Left hindlimb (tissue), 1 donor: ENCODE measurements around the gene ARMC6.

Source experiments
- DNase-seq: peaks from one replicate; pipeline ENCODE4 v3.0.0-alpha.2; 2018

ARMC6 gene

GRCh38 chr19:19055701-19056100 is 22.3 kb downstream of the ARMC6 start:
- DNase-seq = no peak

GRCh38 chr19:19056636-19057275 is 23.4 kb downstream of the ARMC6 start:
- no peak for DNase-seq

- no peak for DNase-seq
Observed at GRCh38 chr19:19057317-19057716, 23.9 kb downstream of the ARMC6 start.

- DNase-seq = no peak
Observed at GRCh38 chr19:19057720-19058119, 24.3 kb downstream of the ARMC6 start.

- no peak for DNase-seq
Observed at GRCh38 chr19:19059018-19059836, 25.8 kb downstream of the ARMC6 start.

GRCh38 chr19:19059837-19060611 is 26.6 kb downstream of the ARMC6 start:
- no peak for DNase-seq

GRCh38 chr19:19061506-19061905 is 28.1 kb downstream of the ARMC6 start:
- no peak for DNase-seq

- DNase-seq = no peak
Observed at GRCh38 chr19:19062454-19063182, 29.2 kb downstream of the ARMC6 start.

GRCh38 chr19:19063183-19064097 is 30.0 kb downstream of the ARMC6 start, which contains the start of gene SLC25A42:
Gene SLC25A42, plus strand, starts transcription at chr19:19063994. Its CDS starts 32,131 bp downstream, at chr19:19096125.
- peak; percentile 100 for DNase-seq

GRCh38 chr19:19064098-19064722 is 30.8 kb downstream of the ARMC6 start:
- DNase-seq = no peak

- no peak for DNase-seq
Observed at GRCh38 chr19:19064811-19065745, 31.7 kb downstream of the ARMC6 start.

GRCh38 chr19:19067276-19068072 is 34.1 kb downstream of the ARMC6 start:
- no peak for DNase-seq

- no peak for DNase-seq
Observed at GRCh38 chr19:19068659-19069654, 35.6 kb downstream of the ARMC6 start.

GRCh38 chr19:19071897-19072296 is 38.5 kb downstream of the ARMC6 start:
- no peak for DNase-seq

GRCh38 chr19:19074196-19074882 is 40.9 kb downstream of the ARMC6 start:
- DNase-seq = no peak

GRCh38 chr19:19075126-19075525 is 41.7 kb downstream of the ARMC6 start:
- no peak for DNase-seq

- no peak for DNase-seq
Observed at GRCh38 chr19:19076476-19076875, 43.1 kb downstream of the ARMC6 start.
